Skin of body (tissue), 2 donors: Measurements from ENCODE around the gene EEF1E1. TPM values are rescaled to one million over a fixed set of nuclear protein-coding genes. Genes with fewer than 3 reads are reported as not detected.

Experiments used
- DNase-seq: peaks from one replicate; lab custom pipeline; 2025; lab: John Stamatoyannopoulos, UW
- total RNA-seq: library from RNA; depleted of rRNA; stranded (reverse); fragments of >200 nt; gene quantifications from one replicate; pipeline ENCODE4 v1.2.3, GENCODE V29; 2014

The EEF1E1 gene
- 14.6 TPM for total RNA-seq

- peak; percentile 90 for DNase-seq
Measured at GRCh38 chr6:8102122-8102958, at the start of gene EEF1E1. TSS of gene EEF1E1 (minus strand) at chr6:8102548. CDS start at chr6:8102521, 27 bp downstream.

DNA sequence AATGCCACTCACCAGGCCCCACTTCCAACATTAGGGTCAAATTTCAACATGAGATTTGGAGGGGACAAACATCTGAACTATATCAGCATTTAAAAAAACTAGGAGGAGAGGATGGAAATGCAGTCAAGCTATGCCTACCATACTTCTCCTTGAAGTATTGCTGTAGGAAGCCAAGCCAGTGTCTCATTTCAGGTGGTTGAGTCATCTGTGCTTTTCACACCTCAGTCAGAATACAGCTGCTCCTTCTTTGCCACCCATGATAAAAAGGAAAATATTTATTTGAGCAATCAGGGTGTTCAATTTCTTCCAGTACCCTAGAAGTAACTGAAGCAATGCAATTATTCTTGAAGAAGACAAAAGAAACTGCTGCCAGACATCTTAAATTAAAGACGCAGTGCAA, 47.0 kb upstream of the EEF1E1 start:
- DNase-seq = no peak

- DNase-seq = no peak
Measured at GRCh38 chr6:8143945-8144344, 41.6 kb upstream of the EEF1E1 start.

GRCh38 chr6:8139451-8139850, 37.1 kb upstream of the EEF1E1 start:
- DNase-seq = no peak

DNA sequence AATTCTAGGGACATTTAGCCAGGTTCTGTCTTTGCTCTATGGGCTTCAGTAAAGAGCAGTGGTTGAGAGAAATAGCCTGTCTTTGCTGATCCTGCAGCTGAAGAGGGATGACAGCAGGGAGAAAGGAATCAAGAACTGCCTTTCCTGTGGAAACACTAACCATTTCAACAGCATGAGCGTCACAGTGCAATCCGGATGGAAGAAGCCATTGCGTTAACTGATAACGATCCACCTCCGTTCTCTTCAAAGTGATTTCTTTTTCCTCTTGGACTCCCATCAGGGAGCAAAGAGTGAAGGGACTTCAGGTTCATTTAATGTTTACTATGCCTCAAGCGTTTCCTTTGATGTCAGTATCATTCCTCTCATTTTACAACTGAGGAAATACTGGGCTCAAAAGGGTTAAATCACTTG, 35.2 kb upstream of the EEF1E1 start:
- DNase-seq = no peak

GRCh38 chr6:8135276-8135675, 32.9 kb upstream of the EEF1E1 start:
- no peak for DNase-seq

GRCh38 chr6:8132130-8132529, 29.8 kb upstream of the EEF1E1 start:
- no peak for DNase-seq

GRCh38 chr6:8131265-8131897, 29.0 kb upstream of the EEF1E1 start:
- peak; percentile 22 for DNase-seq

DNA sequence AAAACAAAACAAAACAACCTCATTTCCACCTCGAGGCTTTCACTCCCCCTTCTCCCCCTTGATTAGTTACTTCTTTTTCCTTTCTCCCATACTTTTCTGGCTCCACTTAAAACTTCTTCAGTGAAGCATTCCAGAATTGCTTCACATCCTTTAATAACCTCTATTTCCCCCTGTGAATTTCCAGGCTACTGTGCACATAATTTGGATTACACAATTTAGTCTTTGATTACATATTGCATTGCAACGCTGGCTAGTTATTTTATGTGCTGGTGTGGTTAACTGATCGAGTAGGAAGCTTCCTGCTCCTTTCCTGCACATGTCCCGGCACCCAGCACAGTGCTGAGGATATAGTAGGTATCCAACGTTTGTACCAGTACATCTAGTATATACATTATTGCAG, 28.1 kb upstream of the EEF1E1 start:
- DNase-seq = no peak

DNA sequence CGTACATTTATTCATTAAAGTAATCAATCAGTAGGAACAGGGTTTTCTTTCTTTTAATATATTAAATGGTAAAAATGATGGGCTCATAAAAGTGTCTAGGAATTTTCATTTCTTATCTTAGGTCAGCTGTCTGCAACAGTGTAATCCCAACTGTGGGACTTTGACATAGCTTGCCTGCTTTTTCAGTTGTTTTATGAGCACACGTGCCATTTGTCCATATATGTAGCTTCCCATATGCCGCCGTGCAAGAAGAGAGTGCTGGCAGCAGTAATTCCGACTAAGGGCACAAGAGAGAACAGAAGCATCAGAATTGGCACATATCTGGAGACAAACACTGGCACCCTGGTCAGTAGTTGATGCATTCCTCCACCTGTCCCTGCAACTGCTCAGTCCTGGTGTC, 20.9 kb upstream of the EEF1E1 start:
- no peak for DNase-seq

DNA sequence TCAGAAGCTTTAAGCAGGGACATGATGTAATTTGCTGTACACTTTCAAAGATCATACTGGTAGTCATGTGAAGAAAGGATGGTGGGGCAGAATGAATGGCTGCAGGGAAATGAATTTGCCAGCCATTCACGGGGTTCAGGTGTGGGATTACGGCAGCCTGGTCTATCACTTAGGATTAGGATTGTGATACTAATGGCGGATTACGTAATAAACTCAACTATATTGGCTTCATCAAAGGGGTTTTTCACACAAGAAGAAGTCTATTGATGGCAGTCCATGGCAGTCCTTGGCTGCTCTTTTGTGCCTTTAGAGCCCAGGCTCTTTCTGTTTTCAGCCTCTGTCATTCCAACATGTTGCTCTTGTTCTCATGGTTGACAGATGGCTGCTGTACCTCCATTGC, 12.6 kb upstream of the EEF1E1 start:
- no peak for DNase-seq

DNA sequence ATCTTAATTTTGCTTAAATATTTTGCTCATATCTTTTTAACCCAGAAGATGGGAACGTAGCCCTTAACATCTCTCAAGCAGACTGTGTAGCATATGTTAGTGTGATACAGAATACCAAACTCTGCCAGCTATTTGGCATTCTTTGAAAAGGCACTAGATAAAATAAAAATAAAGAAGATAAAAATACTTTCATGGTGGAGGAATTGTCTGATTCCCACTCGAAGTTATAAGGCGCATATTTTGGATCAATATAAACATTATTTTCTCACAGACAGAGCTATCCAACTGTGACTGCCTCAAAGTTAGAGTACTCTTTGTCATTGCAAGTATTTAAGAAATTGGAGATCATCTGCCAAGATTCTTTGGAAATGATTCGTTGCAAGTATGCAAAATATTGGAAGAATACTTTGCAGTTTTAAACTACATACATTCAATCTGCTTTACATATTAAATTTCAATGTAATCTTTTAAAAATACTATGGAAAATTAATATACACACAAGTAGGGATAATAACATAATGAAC, 10.8 kb upstream of the EEF1E1 start:
- no peak for DNase-seq

- DNase-seq = no peak
Measured at GRCh38 chr6:8110725-8111124, 8.4 kb upstream of the EEF1E1 start.

GRCh38 chr6:8110117-8110721, 7.9 kb upstream of the EEF1E1 start:
- DNase-seq = no peak

DNA sequence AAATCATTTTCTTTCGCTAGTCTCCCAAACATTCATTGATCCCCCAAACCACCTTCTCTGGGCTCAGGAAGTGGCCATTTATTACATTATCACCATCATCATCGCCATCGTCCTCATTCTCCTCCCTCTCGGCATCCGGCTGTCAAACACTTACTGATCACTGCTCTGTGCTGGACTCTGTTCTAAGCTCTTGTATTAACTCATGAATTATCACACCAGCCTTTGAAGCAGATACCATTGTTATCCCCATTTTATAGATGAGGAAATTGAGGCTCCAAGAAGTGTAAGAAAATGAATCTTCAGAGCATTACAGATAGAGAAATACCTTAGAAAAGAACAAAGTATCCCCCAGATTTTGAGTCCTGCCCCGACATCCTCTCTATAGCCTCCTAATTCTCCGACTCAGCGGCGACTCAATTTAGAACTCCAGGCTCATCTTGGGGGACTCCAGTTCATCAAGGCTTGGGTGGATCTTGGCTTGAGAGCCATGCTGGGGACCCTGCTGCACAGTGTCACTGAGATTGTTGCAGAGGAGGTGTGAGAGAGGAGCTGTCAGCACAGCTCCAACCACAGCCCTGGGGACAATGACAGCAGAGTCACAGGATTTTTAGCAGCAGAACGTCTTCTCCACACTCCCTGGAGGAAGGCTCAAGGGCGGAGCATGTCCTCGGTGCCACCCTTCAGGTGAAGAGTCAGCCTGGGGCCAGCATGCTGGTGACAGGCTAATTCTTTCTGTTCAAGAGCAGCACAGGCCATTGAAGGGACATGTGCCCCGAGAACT, 6.6 kb upstream of the EEF1E1 start:
- DNase-seq = no peak

- no peak for DNase-seq
Measured at GRCh38 chr6:8108031-8108660, 5.8 kb upstream of the EEF1E1 start.

GRCh38 chr6:8105791-8106190, 3.4 kb upstream of the EEF1E1 start:
- DNase-seq = no peak

DNA sequence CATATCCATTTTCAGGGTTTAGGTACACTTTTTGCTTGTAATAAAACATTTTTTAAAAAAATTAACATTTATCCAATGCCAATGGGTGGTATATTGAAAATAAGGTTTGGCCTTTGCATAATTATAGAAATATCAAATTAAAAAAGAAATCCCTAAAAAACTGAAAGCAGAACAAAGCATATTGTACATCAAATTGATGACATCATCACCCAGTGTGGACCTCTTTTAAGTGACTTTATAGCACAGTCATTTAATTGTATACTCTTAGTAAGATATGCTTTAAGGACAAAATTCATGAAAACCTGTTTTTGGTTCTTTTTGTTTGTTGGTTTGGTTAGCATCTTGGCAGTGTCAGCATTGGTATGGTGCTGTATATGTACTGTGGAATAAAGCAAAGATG, 1.4 kb upstream of the EEF1E1 start:
- no peak for DNase-seq

DNA sequence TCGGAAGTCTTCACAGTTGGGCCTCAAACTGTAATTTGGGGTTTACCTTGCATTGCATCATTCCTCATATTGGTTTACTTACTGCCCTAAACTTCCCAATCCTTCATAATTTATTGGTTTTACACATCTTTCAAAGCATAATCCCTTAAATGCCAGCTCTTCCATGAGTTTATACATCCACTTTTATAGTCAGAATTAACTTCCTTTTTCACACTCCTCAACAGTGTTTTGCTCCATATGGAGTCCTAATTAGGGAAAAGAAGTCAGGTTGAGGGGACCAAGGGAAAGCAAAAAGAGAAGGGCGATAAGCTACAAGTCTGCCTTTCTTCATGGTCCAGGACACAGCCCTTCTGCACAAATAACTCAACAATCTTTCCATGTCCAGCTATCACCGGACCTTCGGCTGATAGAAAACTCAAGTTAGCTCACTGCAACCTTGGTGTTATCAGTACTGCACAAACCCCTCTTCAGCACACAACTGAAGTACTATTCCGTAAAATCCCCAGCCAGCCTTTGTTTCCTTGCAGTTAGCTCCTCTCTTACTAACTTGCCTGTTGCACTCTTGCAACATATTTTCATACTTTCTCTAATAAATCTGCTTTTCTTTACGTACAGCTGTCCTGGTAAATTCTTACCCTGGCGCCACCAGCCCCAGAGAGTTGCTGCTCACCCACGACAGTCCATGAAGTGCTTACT, 2.0 kb downstream of the EEF1E1 start:
- no peak for DNase-seq

- no peak for DNase-seq
Measured at GRCh38 chr6:8090650-8091049, 11.7 kb downstream of the EEF1E1 start.
